Stomach (tissue), 4 donors: ENCODE measurements around the gene MEG3.

Source experiments
- EP300 ChIP-seq: sonication (generic); formaldehyde crosslinking; IDR thresholded peaks from one replicate; pipeline ENCODE4 v1.6.1; 2017; ENCODE audit warnings: antibody characterized with exemption
- TF ChIP-seq, protein P1 (sequence below), 7 experiments: fragments of 450-650 bp in 4 of 7; fragments of 200-600 bp in 3 of 7; sonication (generic) in 3 of 7; IDR thresholded peaks; one replicate each; pipeline ENCODE4 v1.5.1; 2016 to 2019; ENCODE audit warnings: antibody characterized with exemption in 7 of 7, control low read depth in 2 of 7, mild to moderate bottlenecking in 1 of 7

DNA sequence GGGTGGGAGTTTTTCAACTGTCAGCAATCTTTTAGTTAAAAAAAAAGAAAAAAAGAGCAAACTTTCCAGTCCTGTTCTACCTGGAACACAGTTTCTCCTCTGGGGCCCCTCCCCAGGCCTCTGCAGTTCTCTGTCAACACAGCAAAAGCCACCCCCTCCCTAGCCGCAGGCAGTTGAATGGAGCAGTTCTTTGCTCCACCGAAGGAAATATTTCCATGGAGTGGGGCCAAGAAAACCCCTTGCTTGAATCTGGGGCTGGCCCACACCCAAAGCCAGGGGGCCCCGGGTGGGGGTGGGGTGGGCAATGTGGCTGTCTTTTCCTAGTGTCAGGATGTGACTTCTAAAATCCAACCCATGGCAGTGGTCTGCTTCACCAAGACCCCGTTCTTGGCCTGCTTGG lies 5.0 kb upstream of the MEG3 start:
- TF ChIP-seq, protein P1, sequence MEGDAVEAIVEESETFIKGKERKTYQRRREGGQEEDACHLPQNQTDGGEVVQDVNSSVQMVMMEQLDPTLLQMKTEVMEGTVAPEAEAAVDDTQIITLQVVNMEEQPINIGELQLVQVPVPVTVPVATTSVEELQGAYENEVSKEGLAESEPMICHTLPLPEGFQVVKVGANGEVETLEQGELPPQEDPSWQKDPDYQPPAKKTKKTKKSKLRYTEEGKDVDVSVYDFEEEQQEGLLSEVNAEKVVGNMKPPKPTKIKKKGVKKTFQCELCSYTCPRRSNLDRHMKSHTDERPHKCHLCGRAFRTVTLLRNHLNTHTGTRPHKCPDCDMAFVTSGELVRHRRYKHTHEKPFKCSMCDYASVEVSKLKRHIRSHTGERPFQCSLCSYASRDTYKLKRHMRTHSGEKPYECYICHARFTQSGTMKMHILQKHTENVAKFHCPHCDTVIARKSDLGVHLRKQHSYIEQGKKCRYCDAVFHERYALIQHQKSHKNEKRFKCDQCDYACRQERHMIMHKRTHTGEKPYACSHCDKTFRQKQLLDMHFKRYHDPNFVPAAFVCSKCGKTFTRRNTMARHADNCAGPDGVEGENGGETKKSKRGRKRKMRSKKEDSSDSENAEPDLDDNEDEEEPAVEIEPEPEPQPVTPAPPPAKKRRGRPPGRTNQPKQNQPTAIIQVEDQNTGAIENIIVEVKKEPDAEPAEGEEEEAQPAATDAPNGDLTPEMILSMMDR (IDR thresholded peaks at IDR 0.05): no peak
- no peak for TF ChIP-seq EP300
